HG02623 (cell line): Measurements from ENCODE around the gene NBAS.
"Not testable (repeated sequence)": the region's sequence is repeated elsewhere in the genome, so short reads cannot be mapped to it uniquely, and the experiment has no call there.

ENCODE experiments used
- ATAC-seq: cut with Tn5 transposase; IDR thresholded peaks from one replicate; pipeline ENCODE4 v1.9.1; 2021; ENCODE audit warnings: moderate library complexity; ENCODE audit not compliant: unreplicated experiment

Gene NBAS

GRCh38 chr2:15561574-15562344, 625 bp upstream of the NBAS start:
- peak; percentile 20 for ATAC-seq

GRCh38 chr2:15560140-15560987, 770 bp downstream of the NBAS start:
- ATAC-seq: peak; percentile 28

- ATAC-seq: no peak
Observed at GRCh38 chr2:15559379-15560139, 1.6 kb downstream of the NBAS start.

GRCh38 chr2:15557887-15558311, 3.2 kb downstream of the NBAS start:
- no peak for ATAC-seq

GRCh38 chr2:15556311-15556930, 4.7 kb downstream of the NBAS start:
- ATAC-seq: no peak

- ATAC-seq: no peak
Observed at GRCh38 chr2:15555760-15556193, 5.4 kb downstream of the NBAS start.

- ATAC-seq: no peak
Observed at GRCh38 chr2:15554525-15555218, 6.5 kb downstream of the NBAS start.

GRCh38 chr2:15553951-15554350, 7.2 kb downstream of the NBAS start:
- ATAC-seq: no peak

GRCh38 chr2:15553519-15553918, 7.6 kb downstream of the NBAS start:
- no peak for ATAC-seq

GRCh38 chr2:15548974-15549373, 12.2 kb downstream of the NBAS start:
- ATAC-seq: no peak

- ATAC-seq: no peak
Observed at GRCh38 chr2:15547115-15547876, 13.8 kb downstream of the NBAS start.

- ATAC-seq: no peak
Observed at GRCh38 chr2:15546297-15547098, 14.6 kb downstream of the NBAS start.

- ATAC-seq: no peak
Observed at GRCh38 chr2:15544227-15544626, 16.9 kb downstream of the NBAS start.

- ATAC-seq: no peak
Observed at GRCh38 chr2:15543541-15543940, 17.6 kb downstream of the NBAS start.

- no peak for ATAC-seq
Observed at GRCh38 chr2:15543053-15543452, 18.1 kb downstream of the NBAS start.

GRCh38 chr2:15542269-15542668, 18.9 kb downstream of the NBAS start:
- not testable (repeated sequence) for ATAC-seq

GRCh38 chr2:15540523-15540922, 20.6 kb downstream of the NBAS start:
- not testable (repeated sequence) for ATAC-seq

GRCh38 chr2:15539999-15540398, 21.1 kb downstream of the NBAS start:
- ATAC-seq: peak; percentile 81

- ATAC-seq: no peak
Observed at GRCh38 chr2:15538792-15539191, 22.3 kb downstream of the NBAS start.
